Fibroblast of lung (primary cell): ENCODE results near the gene KLHL17. TPM values are rescaled to one million over a fixed set of nuclear protein-coding genes. Genes with fewer than 3 reads are reported as not detected.

Experiments
- DNase-seq, 2 donors: peaks; one replicate each; pipeline versions ENCODE4 v3.0.0 to v3.0.0-alpha.2; 2010; ENCODE audit warnings: low read depth in 2 of 2
- H2AFZ ChIP-seq: 2 replicates; pipeline ENCODE4 v1.5.1; 2012; ENCODE audit warnings: low read length, control low read depth, inconsistent platforms
- H3K27ac ChIP-seq: 2 replicates; pipeline ENCODE4 v1.5.1; 2011; ENCODE audit warnings: low read length, control low read depth; ENCODE audit not compliant: insufficient read depth
- H3K27me3 ChIP-seq: 2 replicates; pipeline ENCODE4 v1.5.1; 2011; ENCODE audit warnings: mild to moderate bottlenecking, low read length; ENCODE audit not compliant: control insufficient read depth, insufficient read depth
- H3K36me3 ChIP-seq: 2 replicates; pipeline ENCODE4 v1.5.1; 2011; ENCODE audit warnings: low read length; ENCODE audit not compliant: control insufficient read depth, insufficient read depth
- H3K4me1 ChIP-seq: 2 replicates; pipeline ENCODE4 v1.5.1; 2011; ENCODE audit warnings: low read length; ENCODE audit not compliant: control insufficient read depth, insufficient read depth; ENCODE audit errors: extremely low read depth
- H3K4me2 ChIP-seq: 2 replicates; pipeline ENCODE4 v1.5.1; 2011; ENCODE audit warnings: low read length, control low read depth; ENCODE audit not compliant: insufficient read depth; ENCODE audit errors: extremely low read depth
- H3K4me3 ChIP-seq, 4 experiments: fragments of 200-600 bp in 1 of 4; sonication (generic) in 1 of 4; replicated peaks in 1 of 4; 2 replicates each; pipeline ENCODE4 v1.5.1; 2011 to 2016; ENCODE audit warnings: low read length in 4 of 4, low read depth in 3 of 4, mild to moderate bottlenecking in 3 of 4, control low read depth in 2 of 4, inconsistent platforms in 1 of 4, mixed read lengths in 1 of 4; ENCODE audit not compliant: insufficient read depth in 1 of 4; ENCODE audit errors: control extremely low read depth in 1 of 4
- H3K79me2 ChIP-seq: 2 replicates; pipeline ENCODE4 v1.5.1; 2012; ENCODE audit warnings: mild to moderate bottlenecking, low read length, inconsistent platforms; ENCODE audit not compliant: control insufficient read depth, insufficient read depth
- H3K9ac ChIP-seq: 2 replicates; pipeline ENCODE4 v1.5.1; 2011; ENCODE audit warnings: mild to moderate bottlenecking, low read length, control low read depth; ENCODE audit not compliant: insufficient read depth
- H3K9me3 ChIP-seq: 2 replicates; pipeline ENCODE4 v1.5.1; 2012; ENCODE audit warnings: low read depth, low read length; ENCODE audit not compliant: control insufficient read depth, insufficient read depth
- H4K20me1 ChIP-seq: 2 replicates; pipeline ENCODE4 v1.5.1; 2011; ENCODE audit warnings: low read length; ENCODE audit not compliant: control insufficient read depth, insufficient read depth; ENCODE audit errors: extremely low read depth
- EZH2 ChIP-seq: IDR thresholded peaks from 2 replicates; pipeline ENCODE4 v1.5.1; 2012; ENCODE audit warnings: low read length, control low read depth, mild to moderate bottlenecking; ENCODE audit errors: missing control alignments
- polyA plus RNA-seq, 2 donors: library from polyadenylated mRNA; depleted of rRNA in 1 of 2; stranded (reverse) in 1 of 2; unstranded in 1 of 2; fragments of >200 nt; gene quantifications; 2 replicates each; pipeline ENCODE4 v1.2.1, GENCODE V29; 2011 to 2012; ENCODE audit warnings: missing spikeins in 1 of 2
- total RNA-seq: library from RNA; depleted of rRNA; stranded (reverse); fragments of >200 nt; gene quantifications from 2 replicates; pipeline ENCODE4 v1.2.1, GENCODE V29; 2014
- TF ChIP-seq, protein P1 (sequence below), 2 donors: IDR thresholded peaks in 1 of 2; conservative IDR thresholded peaks in 1 of 2; 1 replicate in 1 of 2; 2 replicates in 1 of 2; pipeline ENCODE4 v1.5.1; 2011 to 2012; ENCODE audit warnings: low read length in 2 of 2, control low read depth in 1 of 2, inconsistent platforms in 1 of 2, low read depth in 1 of 2, mild to moderate bottlenecking in 1 of 2

The KLHL17 gene
- total and polyA plus RNA-seq, 2 donors (not counting 1 experiment from before 2014, with no cell fraction given): 4.7 to 7.4 TPM

DNA sequence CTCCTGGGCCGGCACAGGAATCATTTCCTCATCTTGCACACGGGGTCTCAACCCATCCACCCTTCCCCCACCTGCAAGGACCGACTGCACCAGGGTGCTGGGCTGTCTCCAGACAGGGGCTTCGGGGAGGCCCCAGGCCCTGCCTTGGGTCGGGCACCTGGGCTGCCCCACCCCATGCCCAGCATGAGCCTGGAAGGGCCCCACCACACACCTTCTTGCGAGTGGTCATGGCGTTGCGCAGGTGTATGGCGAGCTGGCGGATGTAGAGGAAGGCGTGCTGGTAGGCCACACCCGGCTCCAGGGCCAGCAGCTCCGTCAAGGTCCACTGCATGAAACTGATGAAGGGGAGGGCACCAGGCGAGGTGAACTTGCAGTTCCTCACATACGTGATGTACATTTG, 8.2 kb upstream of the KLHL17 start:
- H3K36me3 ChIP-seq: peaks cover 45% of the 10 kb centered on the region
- TF ChIP-seq, protein P1, sequence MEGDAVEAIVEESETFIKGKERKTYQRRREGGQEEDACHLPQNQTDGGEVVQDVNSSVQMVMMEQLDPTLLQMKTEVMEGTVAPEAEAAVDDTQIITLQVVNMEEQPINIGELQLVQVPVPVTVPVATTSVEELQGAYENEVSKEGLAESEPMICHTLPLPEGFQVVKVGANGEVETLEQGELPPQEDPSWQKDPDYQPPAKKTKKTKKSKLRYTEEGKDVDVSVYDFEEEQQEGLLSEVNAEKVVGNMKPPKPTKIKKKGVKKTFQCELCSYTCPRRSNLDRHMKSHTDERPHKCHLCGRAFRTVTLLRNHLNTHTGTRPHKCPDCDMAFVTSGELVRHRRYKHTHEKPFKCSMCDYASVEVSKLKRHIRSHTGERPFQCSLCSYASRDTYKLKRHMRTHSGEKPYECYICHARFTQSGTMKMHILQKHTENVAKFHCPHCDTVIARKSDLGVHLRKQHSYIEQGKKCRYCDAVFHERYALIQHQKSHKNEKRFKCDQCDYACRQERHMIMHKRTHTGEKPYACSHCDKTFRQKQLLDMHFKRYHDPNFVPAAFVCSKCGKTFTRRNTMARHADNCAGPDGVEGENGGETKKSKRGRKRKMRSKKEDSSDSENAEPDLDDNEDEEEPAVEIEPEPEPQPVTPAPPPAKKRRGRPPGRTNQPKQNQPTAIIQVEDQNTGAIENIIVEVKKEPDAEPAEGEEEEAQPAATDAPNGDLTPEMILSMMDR (conservative IDR thresholded peaks at IDR 0.05 in 1 of 2, IDR thresholded peaks at IDR 0.05 in 1 of 2; ENCODE audit: low read depth in 1 of 2, low read length in 2 of 2): no peak
- TF ChIP-seq EZH2: no peak
- H3K4me3 ChIP-seq: no peak overlapping the region
- DNase-seq: no peak
- H4K20me1 ChIP-seq: no peaks in the 10 kb centered on the region
- H3K9me3 ChIP-seq: no peaks in the 10 kb centered on the region
- no peaks in the 10 kb centered on the region for H3K4me1 ChIP-seq
- no peaks in the 10 kb centered on the region for H3K27me3 ChIP-seq
- H2AFZ ChIP-seq: no peak overlapping the region
- no peak overlapping the region for H3K4me2 ChIP-seq
- no peak overlapping the region for H3K9ac ChIP-seq
- H3K27ac ChIP-seq: no peak overlapping the region
- peaks cover 2% of the 10 kb centered on the region for H3K79me2 ChIP-seq

DNA sequence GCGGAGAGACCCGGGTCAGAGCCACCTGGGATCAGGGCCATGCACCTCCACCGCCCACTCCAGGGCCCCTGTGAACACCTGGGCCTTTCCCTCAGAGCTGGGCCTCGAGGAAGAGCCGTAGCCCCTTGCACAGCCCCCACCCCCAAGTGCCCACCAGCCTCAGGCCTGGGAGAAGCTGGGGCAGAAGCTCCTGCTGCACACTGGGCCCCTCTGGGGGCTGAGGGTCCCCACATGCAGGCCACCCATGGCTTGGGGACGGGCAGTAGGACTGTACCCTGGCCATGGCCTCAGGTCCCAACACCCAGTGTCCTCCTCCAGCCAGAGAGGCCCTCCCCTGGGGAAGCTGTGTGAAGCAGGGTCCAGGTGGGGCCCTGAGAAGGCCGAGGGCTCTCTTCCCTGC, 7.8 kb upstream of the KLHL17 start:
- H3K27me3 ChIP-seq: no peaks in the 10 kb centered on the region
- no peak overlapping the region for H3K4me3 ChIP-seq
- H3K9ac ChIP-seq: no peak overlapping the region
- no peak overlapping the region for H3K27ac ChIP-seq
- peaks cover 44% of the 10 kb centered on the region for H3K36me3 ChIP-seq
- H4K20me1 ChIP-seq: no peaks in the 10 kb centered on the region
- H3K9me3 ChIP-seq: no peaks in the 10 kb centered on the region
- H3K4me2 ChIP-seq: no peak overlapping the region
- peaks cover 6% of the 10 kb centered on the region for H3K79me2 ChIP-seq
- H2AFZ ChIP-seq: no peak overlapping the region
- TF ChIP-seq, protein P1 (conservative IDR thresholded peaks at IDR 0.05 in 1 of 2, IDR thresholded peaks at IDR 0.05 in 1 of 2; ENCODE audit: low read depth in 1 of 2, low read length in 2 of 2): no peak
- TF ChIP-seq EZH2: no peak
- no peak for DNase-seq
- peaks cover 2% of the 10 kb centered on the region for H3K4me1 ChIP-seq

DNA sequence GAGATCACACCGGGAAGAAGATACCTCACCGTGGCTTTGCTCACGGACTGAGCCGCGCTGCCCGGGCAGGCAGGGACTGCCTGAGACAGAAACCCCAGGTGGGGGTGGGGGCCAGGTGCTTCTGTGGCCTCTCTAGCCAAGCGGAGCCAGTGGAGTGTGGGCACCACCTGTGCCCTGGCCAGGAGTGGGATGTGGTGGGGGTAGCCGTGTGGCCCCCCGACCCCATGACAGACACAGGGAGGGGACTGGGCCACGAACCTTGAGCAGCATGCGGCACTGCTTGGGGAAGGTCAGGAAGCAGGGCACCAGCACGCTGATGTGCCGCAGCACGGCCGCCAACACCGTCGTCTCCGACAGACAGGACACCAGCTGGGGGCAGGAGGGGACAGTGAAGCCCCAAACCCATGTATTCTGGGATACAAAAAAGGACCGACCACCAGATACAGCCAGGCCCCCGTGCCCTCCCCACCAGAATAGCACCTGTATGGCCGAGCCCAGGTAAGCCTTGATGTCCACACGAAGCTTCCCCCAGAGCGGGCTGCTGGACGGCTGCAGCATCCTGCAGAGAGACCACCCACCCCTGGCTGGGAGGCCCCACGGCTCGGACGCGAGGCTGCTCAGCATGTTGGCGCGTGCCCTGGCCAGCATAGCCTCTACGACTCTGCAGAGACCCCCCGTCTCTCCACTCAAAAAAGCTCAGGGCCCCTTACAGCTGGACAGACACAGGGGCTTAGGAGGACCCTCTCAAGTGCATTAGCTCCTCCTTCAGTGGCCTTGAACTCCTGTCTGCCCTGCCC, 6.7 kb upstream of the KLHL17 start:
- no peaks in the 10 kb centered on the region for H3K27me3 ChIP-seq
- no peak overlapping the region for H3K27ac ChIP-seq
- no peak for TF ChIP-seq EZH2
- TF ChIP-seq, protein P1 (conservative IDR thresholded peaks at IDR 0.05 in 1 of 2, IDR thresholded peaks at IDR 0.05 in 1 of 2; ENCODE audit: low read depth in 1 of 2, low read length in 2 of 2): no peak
- DNase-seq: no peak
- peaks cover 15% of the 10 kb centered on the region for H3K79me2 ChIP-seq
- no peak overlapping the region for H3K4me2 ChIP-seq
- no peaks in the 10 kb centered on the region for H3K9me3 ChIP-seq
- H4K20me1 ChIP-seq: no peaks in the 10 kb centered on the region
- peaks cover 36% of the 10 kb centered on the region for H3K36me3 ChIP-seq
- H3K4me3 ChIP-seq: no peak overlapping the region
- H3K9ac ChIP-seq: no peak overlapping the region
- H2AFZ ChIP-seq: no peak overlapping the region
- peaks cover 4% of the 10 kb centered on the region for H3K4me1 ChIP-seq
